Measurements from ENCODE around the gene DCDC2.
A peak's percentile ranks its signal among the peaks of the same experiment; 100 is the strongest.
"Not testable (repeated sequence)": the region's sequence is repeated elsewhere in the genome, so short reads cannot be mapped to it uniquely, and the experiment has no call there.

The DCDC2 gene

GRCh38 chr6:24378473-24379097 is 20.7 kb upstream of the DCDC2 start:
- DNase-seq (ENCODE audit: low spot score) = no peak

DNA sequence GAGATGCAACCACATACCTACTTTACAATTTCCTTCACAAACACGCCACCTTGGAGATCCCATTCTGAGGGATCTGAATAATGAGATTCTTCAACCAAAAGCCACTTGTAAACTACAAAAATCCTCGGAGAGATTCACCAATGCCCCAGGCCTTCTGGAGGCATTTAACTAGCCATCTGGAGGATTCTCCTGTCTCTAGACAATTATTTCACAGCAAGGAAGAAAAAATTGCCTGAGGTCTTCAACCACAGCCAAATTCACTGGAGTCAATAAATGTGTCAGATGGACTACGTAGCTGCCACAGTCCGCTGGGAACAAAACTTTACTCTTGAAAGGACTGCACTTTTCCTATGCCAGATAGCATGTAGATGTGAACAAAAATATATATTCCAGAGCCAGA is 19.0 kb upstream of the DCDC2 start:
- DNase-seq (ENCODE audit: low spot score) = no peak

DNA sequence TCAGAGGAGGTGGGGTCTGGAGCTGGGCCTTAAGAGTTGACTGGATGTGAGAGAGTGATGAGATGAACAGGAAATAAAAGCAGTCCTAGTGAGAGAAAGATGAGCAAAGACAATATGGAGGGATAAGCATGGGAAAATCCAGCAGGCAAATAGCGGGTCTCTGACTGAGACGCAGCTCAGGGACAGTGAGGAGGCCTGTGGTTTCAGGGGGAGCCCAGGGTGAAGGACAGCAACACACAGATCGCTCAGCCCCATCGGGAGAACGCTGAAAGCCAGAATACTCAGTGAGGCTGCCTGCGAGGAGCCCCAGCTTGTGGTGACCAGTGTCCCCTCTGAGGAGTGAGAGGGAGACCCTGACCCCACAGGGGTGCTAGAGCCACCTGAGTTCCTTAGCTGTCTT is 16.8 kb upstream of the DCDC2 start:
- no peak for DNase-seq (ENCODE audit: low spot score)

DNA sequence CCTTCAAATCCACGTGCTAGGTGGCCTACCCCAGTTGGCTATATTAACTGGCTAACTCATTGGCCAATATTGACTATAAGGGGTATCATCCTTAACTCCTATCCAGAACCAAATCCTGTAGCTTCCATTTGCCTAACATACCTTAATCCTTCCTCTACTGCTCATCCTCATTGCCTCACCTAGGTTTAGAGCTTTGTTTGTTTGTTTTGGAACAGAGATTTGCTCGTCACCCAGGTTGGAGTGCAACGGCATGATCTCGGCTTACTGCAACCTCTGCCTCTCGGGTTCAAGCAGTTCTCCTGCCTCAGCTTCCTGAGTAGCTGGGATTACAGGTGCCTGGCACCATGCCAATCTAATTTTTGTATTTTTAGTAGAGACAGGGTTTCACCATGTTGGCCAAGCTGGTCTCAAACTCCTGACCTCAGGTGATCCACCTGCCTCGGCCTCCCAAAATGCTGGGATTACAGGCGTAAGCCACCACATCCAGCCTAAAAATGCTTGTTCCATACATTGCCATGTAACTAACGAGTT is 7.3 kb upstream of the DCDC2 start:
- DNase-seq (ENCODE audit: low spot score) = not testable (repeated sequence)

GRCh38 chr6:24362363-24362762 is 4.5 kb upstream of the DCDC2 start:
- not testable (repeated sequence) for DNase-seq (ENCODE audit: low spot score)

DNA sequence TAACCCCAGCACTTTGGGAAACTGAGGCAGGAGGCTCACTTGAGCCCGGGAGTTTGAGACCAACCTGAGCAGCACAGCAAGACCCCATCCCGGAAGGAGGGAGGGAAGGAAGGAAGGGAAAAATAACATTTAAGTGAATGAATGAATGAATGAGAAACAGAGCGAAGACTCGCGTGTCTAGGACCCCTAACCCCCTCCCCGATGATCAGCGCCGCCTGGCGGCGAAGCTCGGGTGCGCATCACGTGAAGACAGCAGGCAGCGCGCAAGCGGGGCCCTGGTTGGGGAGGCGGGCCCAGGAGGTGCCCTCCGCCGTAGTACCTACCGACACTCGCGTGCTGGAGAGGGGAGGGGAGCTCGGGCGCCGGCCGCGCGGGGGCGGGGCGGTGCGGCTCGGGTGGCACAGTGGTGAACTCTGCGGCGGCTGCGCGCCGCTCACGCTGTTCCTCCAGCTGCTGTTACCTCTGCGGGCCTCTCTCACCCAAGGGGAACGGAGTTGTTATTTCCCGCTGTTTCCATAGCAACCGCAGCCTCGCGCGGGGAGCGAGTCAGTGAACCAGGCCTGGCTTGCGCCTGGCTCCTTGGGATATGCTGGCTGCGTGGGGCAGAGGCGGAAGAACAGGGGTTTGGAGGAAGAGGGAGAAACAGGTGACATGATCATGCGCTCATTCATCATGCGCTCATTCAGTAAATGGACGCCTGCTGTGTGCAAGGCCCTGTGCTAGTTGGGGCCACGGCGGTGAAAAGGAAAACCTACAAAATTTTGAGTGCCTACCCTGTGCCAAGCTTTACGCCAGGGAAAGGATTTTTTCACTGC is 2.0 kb upstream of the DCDC2 start:
- no peak for DNase-seq (ENCODE audit: low spot score)

- no peak for DNase-seq (ENCODE audit: low spot score)
Observed at GRCh38 chr6:24358219-24358821, 461 bp upstream of the DCDC2 start.

GRCh38 chr6:24356310-24356973 is 1.4 kb downstream of the DCDC2 start:
- DNase-seq (ENCODE audit: low spot score) = no peak

- DNase-seq (ENCODE audit: low spot score) = no peak
Observed at GRCh38 chr6:24355393-24355792, 2.5 kb downstream of the DCDC2 start.

GRCh38 chr6:24353861-24354260 is 4.0 kb downstream of the DCDC2 start:
- no peak for DNase-seq (ENCODE audit: low spot score)

GRCh38 chr6:24352434-24352833 is 5.4 kb downstream of the DCDC2 start:
- no peak for DNase-seq (ENCODE audit: low spot score)

GRCh38 chr6:24344976-24345375 is 12.9 kb downstream of the DCDC2 start:
- DNase-seq (ENCODE audit: low spot score) = no peak

DNA sequence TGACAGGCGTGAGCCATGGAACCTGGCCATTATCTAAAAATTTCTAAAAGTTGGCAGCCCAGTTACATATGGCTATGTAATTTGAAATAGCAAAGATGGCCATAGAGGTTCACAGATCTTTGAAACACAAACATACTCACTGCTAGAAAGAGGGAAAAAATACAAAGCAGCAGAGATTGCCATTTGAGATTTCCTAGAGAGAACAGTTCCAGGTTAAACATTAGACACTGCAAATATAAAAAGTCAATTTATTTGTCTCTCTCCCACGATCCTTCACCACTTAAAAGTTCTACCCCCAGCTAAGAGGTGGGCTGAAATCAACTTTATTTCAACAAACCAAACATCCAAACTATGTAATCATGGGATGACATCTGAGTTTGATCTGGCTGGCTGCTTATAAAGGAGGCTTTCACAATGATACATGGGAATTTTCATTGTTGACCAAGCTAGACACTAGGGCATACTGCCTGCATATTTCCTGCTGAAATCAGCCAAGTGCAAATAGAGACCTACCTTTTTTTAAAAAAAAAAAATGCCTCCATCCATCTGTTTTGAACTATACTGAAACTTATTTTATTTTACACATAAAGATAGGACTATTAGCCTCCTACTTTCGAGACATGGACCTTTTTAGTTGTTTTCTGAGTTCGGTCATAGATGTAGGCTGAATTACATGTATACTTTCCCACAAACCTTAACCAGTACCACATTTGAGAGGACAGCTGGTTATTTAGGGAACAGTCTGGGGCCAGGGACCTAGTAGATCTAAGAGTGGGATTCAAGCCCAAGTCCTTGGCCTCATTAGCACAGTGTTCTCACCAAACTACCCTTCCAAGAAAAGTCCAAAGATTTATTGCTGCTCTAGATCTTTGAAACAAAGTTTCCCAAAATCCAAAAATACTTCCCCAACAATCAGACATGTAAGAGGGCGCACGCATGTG is 16.6 kb downstream of the DCDC2 start:
- peak; percentile 25 for DNase-seq (ENCODE audit: low spot score)

DNA sequence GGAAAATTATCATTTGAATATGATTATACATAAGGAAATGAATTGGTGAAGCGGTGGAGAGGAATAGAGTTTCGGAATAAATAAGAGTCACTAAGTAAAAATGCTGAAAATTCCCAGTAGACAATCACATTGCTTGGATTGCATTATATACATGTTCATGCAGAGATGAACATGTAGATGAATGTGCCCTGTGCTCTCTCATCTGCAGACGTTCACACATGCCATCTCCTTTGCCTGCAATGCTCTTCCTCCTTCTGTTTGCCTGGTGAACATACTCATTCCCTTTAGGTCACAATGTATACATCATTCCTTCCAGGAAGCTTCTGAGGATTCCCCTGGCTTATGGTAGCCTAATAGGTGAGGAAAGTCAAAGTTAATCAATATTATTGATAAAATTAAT is 17.9 kb downstream of the DCDC2 start:
- no peak for DNase-seq (ENCODE audit: low spot score)

- no peak for DNase-seq (ENCODE audit: low spot score)
Observed at GRCh38 chr6:24334285-24334684, 23.6 kb downstream of the DCDC2 start.

DNA sequence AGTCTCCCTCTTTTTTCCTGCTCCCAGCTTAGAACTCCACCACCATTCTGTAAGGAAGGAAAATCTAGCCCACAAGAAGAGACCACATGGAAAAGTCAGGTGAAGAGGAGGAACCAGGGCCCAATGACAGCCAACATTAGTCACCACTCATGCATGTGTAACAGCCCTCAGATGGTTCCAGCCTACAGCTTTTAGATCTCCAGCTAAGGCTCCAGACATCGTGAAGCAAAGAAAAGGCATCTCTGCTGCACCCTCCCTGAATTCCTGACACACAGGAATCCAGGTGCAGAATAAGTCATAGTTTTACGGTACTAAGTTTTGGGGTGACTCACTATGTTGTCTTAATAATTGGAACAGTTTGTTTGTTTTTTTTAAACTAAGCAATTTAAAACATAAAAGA is 25.5 kb downstream of the DCDC2 start:
- DNase-seq (ENCODE audit: low spot score) = no peak

- no peak for DNase-seq (ENCODE audit: low spot score)
Observed at GRCh38 chr6:24330137-24330732, 27.6 kb downstream of the DCDC2 start.

DNA sequence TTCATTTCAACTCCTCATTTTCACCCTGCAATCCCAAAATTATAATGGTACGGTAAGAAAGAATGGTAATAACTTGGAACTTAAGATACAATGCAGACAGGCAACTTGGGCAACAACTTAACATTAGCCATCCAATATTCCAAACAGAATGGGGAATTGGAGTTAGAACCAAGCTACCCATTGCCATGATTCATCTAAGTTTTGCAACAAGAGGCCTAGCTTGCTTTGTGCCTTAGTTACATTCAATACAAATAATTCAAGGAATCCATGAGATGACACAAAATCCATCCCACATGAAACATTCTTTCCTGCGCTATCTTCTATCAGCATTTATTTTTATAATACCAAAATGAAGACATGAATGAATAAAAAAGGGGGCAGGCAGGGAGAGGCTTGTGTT is 28.4 kb downstream of the DCDC2 start:
- no peak for DNase-seq (ENCODE audit: low spot score)

- no peak for DNase-seq (ENCODE audit: low spot score)
Observed at GRCh38 chr6:24329022-24329421, 28.8 kb downstream of the DCDC2 start.

- no peak for DNase-seq (ENCODE audit: low spot score)
Observed at GRCh38 chr6:24327756-24328155, 30.1 kb downstream of the DCDC2 start.

DNA sequence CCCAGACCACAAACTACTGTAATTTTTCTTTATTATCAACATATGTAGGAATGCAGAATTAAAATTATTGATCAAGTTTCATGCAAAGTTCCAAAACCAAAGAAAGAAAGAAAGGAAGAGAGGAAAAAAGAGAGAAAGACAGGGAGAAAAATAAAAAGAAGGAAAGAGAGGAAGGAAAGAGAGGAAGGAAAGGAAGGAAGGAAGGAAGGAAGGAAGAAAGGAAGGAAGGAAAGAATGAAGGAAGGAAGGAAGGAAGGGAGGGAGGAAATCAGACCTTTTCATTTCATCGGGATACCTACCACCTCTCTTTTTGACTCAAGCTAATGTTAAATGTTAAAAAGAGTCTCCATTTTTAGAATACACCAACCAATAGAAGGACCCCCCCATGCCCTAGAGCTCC is 31.9 kb downstream of the DCDC2 start:
- DNase-seq (ENCODE audit: low spot score) = no peak

All from HuH-7.5 (cell line).